Activated CD8-positive, alpha-beta memory T cell treated with anti-CD3 and anti-CD28 coated beads, Interleukin-2, amount 10 ng/mL, durations not matched to agents 7 days and 5 days (primary cell): ENCODE data around the gene LCE7A. TPM values are rescaled to one million over a fixed set of nuclear protein-coding genes. Genes with fewer than 3 reads are reported as not detected.

ENCODE experiments used
- ATAC-seq: fragments of 150-1000 bp; cut with Tn5 transposase; one replicate; pipeline ENCODE4 v1.10.0; 2021; ENCODE audit warnings: moderate library complexity
- CTCF ChIA-PET: fragments of 350-600 bp; sonication (Branson Sonifier 250); formaldehyde crosslinking; loops from one replicate; lab custom pipeline; 2021; ENCODE audit warnings: antibody characterized with exemption; lab: Charles Lee
- DNase-seq: peaks from one replicate; pipeline ENCODE4 v3.0.0-alpha.2; 2020
- H3K27ac Mint-ChIP-seq: one replicate; pipeline ENCODE4 v1.8.0; 2021; ENCODE audit warnings: mild to moderate bottlenecking, mixed read lengths
- H3K27me3 Mint-ChIP-seq: one replicate; pipeline ENCODE4 v1.8.0; 2021; ENCODE audit warnings: mixed read lengths
- H3K36me3 Mint-ChIP-seq: one replicate; pipeline ENCODE4 v1.8.0; 2021; ENCODE audit warnings: mild to moderate bottlenecking, mixed read lengths
- H3K4me1 Mint-ChIP-seq: one replicate; pipeline ENCODE4 v1.8.0; 2021; ENCODE audit warnings: mixed read lengths
- H3K4me3 Mint-ChIP-seq: one replicate; pipeline ENCODE4 v1.8.0; 2021; ENCODE audit warnings: mild to moderate bottlenecking, moderate library complexity, mixed read lengths
- H3K9me3 Mint-ChIP-seq: one replicate; pipeline ENCODE4 v1.8.0; 2022; ENCODE audit warnings: low read depth, mixed read lengths
- total RNA-seq, 2 experiments: library from RNA; stranded (reverse); gene quantifications; one replicate each; pipeline ENCODE4 v1.2.3, GENCODE V29; 2021

The LCE7A gene, protein sequence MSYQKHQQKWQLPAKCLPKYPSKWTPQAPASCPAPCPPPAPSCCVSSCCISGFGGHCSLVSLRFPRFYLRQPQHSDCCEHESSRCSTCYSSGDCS
- total RNA-seq = not detected

DNA sequence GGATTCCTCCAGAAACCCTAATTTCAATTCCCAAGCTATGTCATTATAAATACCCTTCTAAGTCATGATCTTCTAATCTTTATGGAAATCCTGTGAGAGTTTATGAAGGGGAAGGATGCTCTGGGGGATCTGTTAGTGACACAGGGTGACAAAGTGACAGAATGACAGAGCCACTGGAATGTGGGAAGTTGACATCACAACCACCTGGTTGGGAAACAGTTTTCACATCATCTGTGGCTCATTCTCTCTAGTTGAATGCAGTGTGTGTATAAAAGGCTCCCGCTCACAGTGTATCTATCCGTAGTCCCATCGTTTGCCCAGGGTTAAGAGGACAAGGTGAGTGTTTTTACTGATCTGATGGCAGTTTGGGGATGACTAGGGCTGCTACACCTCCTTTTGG lies at the start of gene LCE7A:
TSS of gene LCE7A (plus strand) at position 301 of the 400 bp plus-strand sequence. CDS start 702 bp downstream, outside the sequence.
- CTCF ChIA-PET = interaction anchor here (0.9 kb wide), 1 partner anchor 11 kb away, joined by 3 read pairs; no protein-coding TSS in a partner anchor
- H3K4me1 Mint-ChIP-seq = no peaks in the 10 kb centered on the region
- no peak within 1 kb of the TSS for H3K27ac Mint-ChIP-seq
- H3K9me3 Mint-ChIP-seq = no peaks in the 10 kb centered on the region
- ATAC-seq (no peak), DNase-seq (no peak)
- peaks cover 4% of the 10 kb centered on the region for H3K27me3 Mint-ChIP-seq
- no peak within 1 kb of the TSS for H3K4me3 Mint-ChIP-seq
- no peaks in the 10 kb centered on the region for H3K36me3 Mint-ChIP-seq

DNA sequence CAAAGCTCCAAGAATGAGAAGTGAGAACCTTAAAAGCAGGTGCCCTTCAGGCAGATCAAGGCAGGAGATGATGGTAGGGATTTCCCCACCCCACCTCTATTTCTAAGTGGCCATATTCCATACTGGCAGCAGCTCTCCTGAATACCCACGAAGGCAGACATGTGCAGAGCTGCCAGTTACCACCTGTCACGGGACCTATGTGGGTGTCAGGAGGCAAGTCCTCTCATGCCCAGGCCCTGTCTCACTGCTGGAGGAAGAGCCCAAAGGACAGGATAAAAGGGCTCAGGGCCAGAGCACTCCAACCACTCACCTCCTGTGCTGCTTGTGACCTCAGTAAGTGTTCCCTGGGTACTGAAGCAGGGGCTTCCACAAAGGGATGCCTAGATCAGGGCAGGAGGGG lies 48.7 kb upstream of the LCE7A start:
- Mint-ChIP-seq H3K27ac (no peak overlapping the region), H3K4me1 (no peaks in the 10 kb centered on the region), H3K4me3 (no peak overlapping the region), H3K36me3 (no peaks in the 10 kb centered on the region), H3K27me3 (peaks cover 15% of the 10 kb centered on the region), H3K9me3 (peaks cover 2% of the 10 kb centered on the region)
- ATAC-seq (no peak), DNase-seq (no peak)
- CTCF ChIA-PET = no interaction called here

DNA sequence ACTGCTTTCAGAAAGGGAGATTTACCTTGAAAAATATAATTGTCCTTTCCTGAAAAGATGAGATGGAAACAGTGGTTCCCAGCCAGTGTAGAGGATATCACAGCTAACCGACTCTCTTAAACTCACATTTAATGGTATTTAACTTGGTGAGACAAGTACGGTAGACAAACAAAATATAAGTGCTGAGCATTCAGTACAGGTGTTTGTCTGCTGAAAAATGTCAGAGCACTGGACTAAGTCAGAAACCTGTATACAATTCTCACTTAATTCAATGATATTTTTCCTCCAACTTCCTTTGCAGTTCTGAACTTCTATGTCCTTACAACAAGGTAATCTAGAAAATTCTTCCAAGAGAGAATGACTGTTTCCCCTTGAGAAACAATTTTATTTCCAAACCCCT lies 48.1 kb upstream of the LCE7A start, which contains the start of gene LCE1B:
TSS of gene LCE1B (plus strand) at position 301 of the 400 bp plus-strand sequence. CDS start 476 bp downstream, outside the sequence.
- Mint-ChIP-seq H3K27ac (no peak within 1 kb of the TSS), H3K27me3 (peaks cover 15% of the 10 kb centered on the region), H3K9me3 (peaks cover 2% of the 10 kb centered on the region), H3K36me3 (no peaks in the 10 kb centered on the region), H3K4me1 (no peaks in the 10 kb centered on the region), H3K4me3 (no peak within 1 kb of the TSS)
- CTCF ChIA-PET = no interaction called here
- ATAC-seq (no peak), DNase-seq (no peak)

DNA sequence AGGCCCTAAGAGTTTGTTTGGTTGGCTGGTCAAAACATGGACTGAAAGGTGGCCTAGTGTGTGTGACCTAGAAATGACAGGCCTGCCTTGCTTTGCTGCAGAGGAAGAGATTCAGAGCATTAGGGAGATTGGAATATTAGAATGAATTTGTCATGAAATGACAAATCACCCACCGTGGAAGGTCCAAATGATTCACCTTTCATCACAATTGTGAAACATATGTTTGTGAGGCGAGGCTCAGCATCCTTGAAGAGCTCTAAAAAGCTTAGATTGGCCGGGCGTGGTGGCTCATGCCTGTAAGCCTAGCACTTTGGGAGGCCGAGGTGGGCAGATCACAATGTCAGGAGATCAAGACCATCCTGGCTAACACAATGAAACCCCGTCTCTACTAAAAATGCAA lies 42.5 kb upstream of the LCE7A start:
- peaks cover 7% of the 10 kb centered on the region for H3K27me3 Mint-ChIP-seq
- no peaks in the 10 kb centered on the region for H3K4me1 Mint-ChIP-seq
- H3K36me3 Mint-ChIP-seq = no peaks in the 10 kb centered on the region
- peaks cover 2% of the 10 kb centered on the region for H3K9me3 Mint-ChIP-seq
- no peak for DNase-seq
- no peak overlapping the region for H3K27ac Mint-ChIP-seq
- CTCF ChIA-PET = no interaction called here
- H3K4me3 Mint-ChIP-seq = no peak overlapping the region
- ATAC-seq = no peak

DNA sequence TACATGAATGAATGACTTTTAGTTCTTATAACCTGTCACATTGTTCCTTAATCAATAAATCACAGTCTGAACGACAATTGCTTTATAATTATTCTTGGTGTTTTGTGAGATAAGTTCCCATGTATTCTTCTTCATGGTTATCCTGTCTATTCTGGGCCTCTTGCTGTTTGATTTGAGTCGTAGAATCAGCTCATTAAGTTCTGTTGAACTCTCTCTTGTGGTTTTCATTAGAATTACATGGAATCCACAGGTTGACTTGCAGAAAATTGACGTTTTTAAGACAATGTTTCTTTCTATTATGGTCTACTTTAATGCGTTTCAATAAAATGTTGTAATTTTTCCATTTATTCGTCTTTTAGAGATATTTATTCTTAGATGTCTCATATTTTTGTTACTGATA lies 36.5 kb upstream of the LCE7A start:
- no peaks in the 10 kb centered on the region for H3K36me3 Mint-ChIP-seq
- DNase-seq (no peak), ATAC-seq (no peak)
- CTCF ChIA-PET = no interaction called here
- no peaks in the 10 kb centered on the region for H3K9me3 Mint-ChIP-seq
- no peak overlapping the region for H3K27ac Mint-ChIP-seq
- peaks cover 16% of the 10 kb centered on the region for H3K27me3 Mint-ChIP-seq
- no peak overlapping the region for H3K4me3 Mint-ChIP-seq
- no peaks in the 10 kb centered on the region for H3K4me1 Mint-ChIP-seq

DNA sequence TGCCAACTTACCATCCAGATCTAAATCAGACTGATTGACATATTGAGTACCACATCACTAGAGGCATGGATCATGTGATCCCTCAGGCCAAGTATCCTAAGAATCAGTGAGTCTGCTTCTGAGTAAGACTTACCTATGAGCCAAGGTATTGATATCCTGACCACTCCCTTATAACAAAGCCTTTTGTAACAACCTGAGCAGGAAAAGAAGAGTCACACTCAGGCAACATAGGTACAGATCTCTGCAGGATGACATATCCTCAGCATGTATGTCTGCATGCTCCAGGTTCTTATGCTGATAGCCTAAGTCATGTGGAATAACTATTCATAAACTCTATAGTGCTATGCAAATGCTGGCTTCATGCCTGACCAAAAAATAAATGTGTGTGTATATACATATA lies 34.8 kb upstream of the LCE7A start:
- CTCF ChIA-PET = no interaction called here
- no peaks in the 10 kb centered on the region for H3K9me3 Mint-ChIP-seq
- DNase-seq = no peak
- peaks cover 22% of the 10 kb centered on the region for H3K27me3 Mint-ChIP-seq
- H3K27ac Mint-ChIP-seq = no peak overlapping the region
- no peak overlapping the region for H3K4me3 Mint-ChIP-seq
- H3K4me1 Mint-ChIP-seq = no peaks in the 10 kb centered on the region
- H3K36me3 Mint-ChIP-seq = no peaks in the 10 kb centered on the region
- no peak for ATAC-seq

DNA sequence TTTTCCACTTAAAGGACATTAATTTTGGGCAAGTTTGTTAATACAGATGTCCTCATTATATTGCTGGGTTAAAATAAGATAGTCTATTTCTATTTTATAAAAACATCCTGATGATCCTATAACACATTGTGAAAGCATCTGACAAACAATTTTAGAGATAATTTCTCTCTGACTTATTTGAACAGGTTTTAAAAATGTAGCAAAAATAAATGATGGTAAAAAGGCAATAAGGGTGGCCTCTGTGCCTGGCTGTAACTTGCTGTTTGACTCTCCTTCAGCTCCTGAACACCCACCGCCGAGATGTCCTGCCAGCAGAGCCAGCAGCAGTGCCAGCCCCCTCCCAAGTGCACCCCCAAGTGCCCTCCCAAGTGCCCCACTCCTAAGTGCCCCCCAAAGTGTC lies 32.6 kb upstream of the LCE7A start, which contains the start of gene LCE1A:
TSS of gene LCE1A (plus strand) at position 301 of the 400 bp plus-strand sequence. CDS start at position 301, 0 bp downstream.
- CTCF ChIA-PET = no interaction called here
- ATAC-seq (no peak), DNase-seq (no peak)
- Mint-ChIP-seq H3K27me3 (peaks cover 21% of the 10 kb centered on the region), H3K27ac (no peak within 1 kb of the TSS), H3K36me3 (no peaks in the 10 kb centered on the region), H3K9me3 (no peaks in the 10 kb centered on the region), H3K4me1 (no peaks in the 10 kb centered on the region), H3K4me3 (no peak within 1 kb of the TSS)

DNA sequence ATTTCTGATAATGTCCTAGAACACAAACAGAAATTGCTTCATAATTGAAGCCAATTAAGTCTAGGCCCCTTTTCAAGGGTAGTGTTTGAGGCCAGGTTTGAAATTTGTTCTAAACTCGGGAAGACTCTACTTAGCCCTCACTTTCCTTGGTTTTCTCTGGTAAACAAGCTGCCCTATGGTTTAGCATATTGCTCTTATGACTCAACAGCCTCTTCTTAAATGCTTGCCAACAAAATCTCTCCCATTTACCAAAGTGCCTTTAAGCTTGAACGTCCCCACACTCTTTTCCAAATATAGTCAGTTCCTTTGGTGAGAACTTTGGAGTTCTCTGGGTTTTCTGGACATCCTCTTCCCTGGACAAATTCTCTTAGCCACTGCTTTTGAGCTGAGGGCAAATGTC lies 22.9 kb upstream of the LCE7A start:
- Mint-ChIP-seq H3K9me3 (no peaks in the 10 kb centered on the region), H3K4me1 (no peaks in the 10 kb centered on the region), H3K4me3 (no peak overlapping the region), H3K36me3 (no peaks in the 10 kb centered on the region), H3K27ac (no peak overlapping the region), H3K27me3 (peaks cover 7% of the 10 kb centered on the region)
- DNase-seq = no peak
- no peak for ATAC-seq
- CTCF ChIA-PET = interaction anchor here (1.2 to 1.8 kb wide), 2 partner anchors 10 to 19 kb away, joined by 3 to 4 read pairs; no protein-coding TSS in a partner anchor

DNA sequence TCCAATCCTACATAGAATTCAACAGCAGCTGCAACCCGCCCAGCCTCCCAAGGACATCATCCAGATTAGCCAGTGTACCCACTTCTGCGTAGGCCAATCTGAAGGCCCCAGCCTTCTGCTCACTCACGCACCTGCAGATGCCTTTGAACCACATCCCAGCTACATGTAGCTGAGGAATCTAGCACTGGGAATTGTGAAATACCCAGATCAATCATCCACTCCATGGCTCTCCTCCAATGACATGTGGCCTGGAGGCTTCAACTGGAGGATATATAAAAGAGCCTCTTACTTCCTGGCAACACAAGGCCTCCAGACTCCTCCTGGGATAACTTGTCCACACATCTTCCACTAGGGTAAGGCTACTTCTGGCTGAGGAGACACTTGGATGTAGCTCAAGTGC lies 17.2 kb upstream of the LCE7A start, which contains the start of gene LCE6A:
TSS of gene LCE6A (plus strand) at position 301 of the 400 bp plus-strand sequence. CDS start 665 bp downstream, outside the sequence.
- Mint-ChIP-seq H3K27ac (no peak within 1 kb of the TSS), H3K27me3 (peaks cover 8% of the 10 kb centered on the region), H3K36me3 (no peaks in the 10 kb centered on the region), H3K4me1 (no peaks in the 10 kb centered on the region), H3K4me3 (no peak within 1 kb of the TSS), H3K9me3 (no peaks in the 10 kb centered on the region)
- ATAC-seq (no peak), DNase-seq (no peak)
- CTCF ChIA-PET = no interaction called here

DNA sequence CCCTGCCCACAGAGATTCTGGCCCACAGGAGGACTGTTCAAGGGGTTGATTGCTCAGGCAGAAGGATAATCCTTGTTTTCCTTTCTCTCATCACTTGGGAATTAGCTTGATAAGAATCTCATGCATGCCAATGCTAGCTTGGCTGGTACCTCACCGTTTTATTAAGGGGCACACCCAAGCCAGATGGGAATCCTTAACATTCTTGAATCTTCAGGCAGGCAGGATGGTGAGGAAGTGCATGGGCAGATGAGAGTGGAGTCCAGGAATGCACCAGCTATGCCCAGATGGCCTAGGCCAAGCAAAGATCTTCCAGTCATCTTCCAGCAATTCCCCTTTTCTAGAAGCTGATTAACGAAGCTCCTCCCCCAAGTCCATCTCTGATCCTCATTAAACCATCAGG lies 4.1 kb upstream of the LCE7A start:
- ATAC-seq = no peak
- Mint-ChIP-seq H3K9me3 (no peaks in the 10 kb centered on the region), H3K4me1 (no peaks in the 10 kb centered on the region), H3K27ac (no peak overlapping the region), H3K27me3 (no peaks in the 10 kb centered on the region), H3K36me3 (no peaks in the 10 kb centered on the region), H3K4me3 (no peak overlapping the region)
- CTCF ChIA-PET = interaction anchor here (1.4 kb wide), 1 partner anchor 18 kb away, joined by 4 read pairs; no protein-coding TSS in a partner anchor
- DNase-seq = no peak

DNA sequence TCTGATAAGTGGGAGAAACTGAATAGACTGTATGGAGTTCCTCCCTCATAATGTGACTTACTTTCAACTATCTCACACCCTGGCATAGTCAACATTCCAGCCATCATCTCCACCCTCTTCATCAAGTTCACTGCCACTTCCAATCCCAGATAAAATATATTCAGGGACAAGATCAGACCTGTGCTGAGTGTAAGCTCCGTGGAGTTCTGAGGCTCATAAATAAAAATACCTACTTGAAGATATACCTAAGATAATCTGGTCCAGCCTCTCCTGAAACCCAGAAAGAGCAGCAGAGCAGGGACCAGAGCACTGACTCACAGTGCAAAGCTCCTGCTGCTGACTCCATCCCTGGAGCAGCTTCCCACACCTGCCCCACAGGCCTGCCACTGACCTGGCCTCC lies 1.7 kb upstream of the LCE7A start:
- CTCF ChIA-PET = no interaction called here
- Mint-ChIP-seq H3K27me3 (peaks cover 4% of the 10 kb centered on the region), H3K9me3 (no peaks in the 10 kb centered on the region), H3K4me1 (no peaks in the 10 kb centered on the region), H3K27ac (no peak overlapping the region), H3K36me3 (no peaks in the 10 kb centered on the region), H3K4me3 (no peak overlapping the region)
- no peak for ATAC-seq
- no peak for DNase-seq

DNA sequence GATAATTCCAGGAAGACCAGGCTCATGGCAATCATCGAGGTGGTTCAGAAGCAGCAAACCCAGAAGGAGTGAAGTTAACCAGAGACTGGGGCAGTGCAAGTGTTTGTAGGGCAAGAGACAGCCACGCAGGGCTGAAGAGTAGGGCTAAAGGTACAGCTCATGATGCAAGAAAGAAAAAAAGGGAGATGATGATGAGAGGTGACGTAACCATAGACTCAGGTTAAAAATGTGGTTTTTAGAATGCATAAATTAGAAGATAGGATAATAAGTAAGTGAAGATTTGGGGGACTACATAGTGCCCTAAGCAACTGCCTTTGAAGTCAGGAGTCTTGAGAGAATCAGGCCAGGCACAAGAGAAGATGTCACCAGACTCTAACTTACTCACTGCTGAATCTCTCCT lies 333 bp downstream of the LCE7A start:
- H3K4me3 Mint-ChIP-seq = no peak overlapping the region
- no peaks in the 10 kb centered on the region for H3K4me1 Mint-ChIP-seq
- no peak overlapping the region for H3K27ac Mint-ChIP-seq
- DNase-seq (no peak), ATAC-seq (no peak)
- CTCF ChIA-PET = interaction anchor here (0.9 kb wide), 1 partner anchor 11 kb away, joined by 3 read pairs; no protein-coding TSS in a partner anchor
- peaks cover 4% of the 10 kb centered on the region for H3K27me3 Mint-ChIP-seq
- H3K9me3 Mint-ChIP-seq = no peaks in the 10 kb centered on the region
- H3K36me3 Mint-ChIP-seq = no peaks in the 10 kb centered on the region

DNA sequence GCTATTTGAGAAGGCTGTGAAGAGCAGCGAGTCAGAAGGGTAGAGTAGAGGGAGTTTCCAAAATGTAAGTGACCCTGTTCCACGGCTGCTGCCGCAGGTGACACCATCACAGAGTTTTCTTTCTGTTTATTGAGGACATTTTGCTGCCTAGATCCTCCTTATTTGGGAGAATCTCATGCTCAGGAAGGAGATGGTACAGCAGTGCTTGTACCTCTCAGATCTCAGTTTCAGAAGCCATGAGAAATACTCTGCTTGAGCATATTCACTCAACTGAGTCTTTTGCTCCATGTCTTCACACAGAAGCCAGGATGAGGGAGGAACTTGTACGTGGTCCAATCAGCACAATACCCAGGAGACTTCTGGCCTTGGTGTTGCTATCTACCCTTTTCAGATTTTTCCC lies 1.6 kb downstream of the LCE7A start:
- H3K4me3 Mint-ChIP-seq = no peak overlapping the region
- no peak for ATAC-seq
- H3K27me3 Mint-ChIP-seq = peaks cover 4% of the 10 kb centered on the region
- DNase-seq = no peak
- H3K27ac Mint-ChIP-seq = no peak overlapping the region
- no peaks in the 10 kb centered on the region for H3K36me3 Mint-ChIP-seq
- no peaks in the 10 kb centered on the region for H3K4me1 Mint-ChIP-seq
- CTCF ChIA-PET = no interaction called here
- H3K9me3 Mint-ChIP-seq = no peaks in the 10 kb centered on the region

DNA sequence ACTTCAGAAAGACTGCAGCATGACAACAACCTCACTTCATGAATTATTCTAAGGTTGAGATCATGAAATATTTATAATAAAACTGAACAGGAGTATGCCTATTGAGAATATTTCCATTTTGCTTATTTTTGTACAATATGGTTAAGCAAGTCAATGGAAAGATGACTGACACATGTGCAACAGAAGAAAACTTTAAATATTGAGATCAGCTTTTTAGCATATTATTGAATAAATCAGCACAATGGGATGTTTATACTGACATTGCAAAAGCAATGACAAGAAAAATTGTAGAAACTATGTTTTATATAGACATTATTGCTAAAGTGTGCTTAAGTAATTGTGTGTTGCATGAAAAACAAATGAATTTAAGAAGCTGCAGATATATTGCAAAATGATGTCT lies 4.6 kb downstream of the LCE7A start:
- Mint-ChIP-seq H3K27ac (no peak overlapping the region), H3K4me3 (no peak overlapping the region), H3K4me1 (no peaks in the 10 kb centered on the region), H3K36me3 (no peaks in the 10 kb centered on the region), H3K9me3 (no peaks in the 10 kb centered on the region), H3K27me3 (peaks cover 4% of the 10 kb centered on the region)
- no peak for ATAC-seq
- no peak for DNase-seq
- CTCF ChIA-PET = no interaction called here
